ENCODE measurements around the gene ATP1A4.

Gene ATP1A4

GRCh38 chr1:160105155-160105554 lies 46.2 kb upstream of the ATP1A4 start (continued):
- TF ChIP-seq, protein P1, sequence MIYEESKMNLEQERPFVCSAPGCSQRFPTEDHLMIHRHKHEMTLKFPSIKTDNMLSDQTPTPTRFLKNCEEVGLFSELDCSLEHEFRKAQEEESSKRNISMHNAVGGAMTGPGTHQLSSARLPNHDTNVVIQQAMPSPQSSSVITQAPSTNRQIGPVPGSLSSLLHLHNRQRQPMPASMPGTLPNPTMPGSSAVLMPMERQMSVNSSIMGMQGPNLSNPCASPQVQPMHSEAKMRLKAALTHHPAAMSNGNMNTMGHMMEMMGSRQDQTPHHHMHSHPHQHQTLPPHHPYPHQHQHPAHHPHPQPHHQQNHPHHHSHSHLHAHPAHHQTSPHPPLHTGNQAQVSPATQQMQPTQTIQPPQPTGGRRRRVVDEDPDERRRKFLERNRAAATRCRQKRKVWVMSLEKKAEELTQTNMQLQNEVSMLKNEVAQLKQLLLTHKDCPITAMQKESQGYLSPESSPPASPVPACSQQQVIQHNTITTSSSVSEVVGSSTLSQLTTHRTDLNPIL (CRISPR knock-in tag; IDR thresholded peaks at IDR 0.05; ENCODE audit: low read depth) = no peak
- TF ChIP-seq CSDC2 (CRISPR knock-in tag; IDR thresholded peaks at IDR 0.05) = no peak

- no peak for ATAC-seq
These were observed 43.9 kb upstream of the ATP1A4 start for GRCh38 chr1:160107512-160107911.

GRCh38 chr1:160108888-160109662 lies 42.3 kb upstream of the ATP1A4 start:
- peak; percentile 64 for ATAC-seq
- TF ChIP-seq, protein P2, sequence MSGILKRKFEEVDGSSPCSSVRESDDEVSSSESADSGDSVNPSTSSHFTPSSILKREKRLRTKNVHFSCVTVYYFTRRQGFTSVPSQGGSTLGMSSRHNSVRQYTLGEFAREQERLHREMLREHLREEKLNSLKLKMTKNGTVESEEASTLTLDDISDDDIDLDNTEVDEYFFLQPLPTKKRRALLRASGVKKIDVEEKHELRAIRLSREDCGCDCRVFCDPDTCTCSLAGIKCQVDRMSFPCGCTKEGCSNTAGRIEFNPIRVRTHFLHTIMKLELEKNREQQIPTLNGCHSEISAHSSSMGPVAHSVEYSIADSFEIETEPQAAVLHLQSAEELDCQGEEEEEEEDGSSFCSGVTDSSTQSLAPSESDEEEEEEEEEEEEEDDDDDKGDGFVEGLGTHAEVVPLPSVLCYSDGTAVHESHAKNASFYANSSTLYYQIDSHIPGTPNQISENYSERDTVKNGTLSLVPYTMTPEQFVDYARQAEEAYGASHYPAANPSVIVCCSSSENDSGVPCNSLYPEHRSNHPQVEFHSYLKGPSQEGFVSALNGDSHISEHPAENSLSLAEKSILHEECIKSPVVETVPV (CRISPR knock-in tag; IDR thresholded peaks at IDR 0.05) = no peak
- TF ChIP-seq BACH2 (CRISPR knock-in tag; IDR thresholded peaks at IDR 0.05; ENCODE audit: borderline replicate concordance) (no peak), SNAI2 (CRISPR knock-in tag; IDR thresholded peaks at IDR 0.05) (no peak), OSR1 (CRISPR knock-in tag; IDR thresholded peaks at IDR 0.05) (no peak), PPARA (CRISPR knock-in tag; IDR thresholded peaks at IDR 0.05; ENCODE audit: borderline replicate concordance) (no peak), ZFP30 (CRISPR knock-in tag; IDR thresholded peaks at IDR 0.05) (no peak), ZFP3 (CRISPR knock-in tag; IDR thresholded peaks at IDR 0.05) (no peak), ZNF70 (CRISPR knock-in tag; IDR thresholded peaks at IDR 0.05) (no peak), POU6F1 (CRISPR knock-in tag; IDR thresholded peaks at IDR 0.05; ENCODE audit: borderline replicate concordance, low read depth) (no peak), ARNTL (CRISPR knock-in tag; IDR thresholded peaks at IDR 0.05; ENCODE audit: borderline replicate concordance, low read depth) (no peak), CSDC2 (CRISPR knock-in tag; IDR thresholded peaks at IDR 0.05) (no peak), RARB (CRISPR knock-in tag; IDR thresholded peaks at IDR 0.05) (no peak), ISL1 (CRISPR knock-in tag; IDR thresholded peaks at IDR 0.05) (no peak)
- TF ChIP-seq, protein P3, sequence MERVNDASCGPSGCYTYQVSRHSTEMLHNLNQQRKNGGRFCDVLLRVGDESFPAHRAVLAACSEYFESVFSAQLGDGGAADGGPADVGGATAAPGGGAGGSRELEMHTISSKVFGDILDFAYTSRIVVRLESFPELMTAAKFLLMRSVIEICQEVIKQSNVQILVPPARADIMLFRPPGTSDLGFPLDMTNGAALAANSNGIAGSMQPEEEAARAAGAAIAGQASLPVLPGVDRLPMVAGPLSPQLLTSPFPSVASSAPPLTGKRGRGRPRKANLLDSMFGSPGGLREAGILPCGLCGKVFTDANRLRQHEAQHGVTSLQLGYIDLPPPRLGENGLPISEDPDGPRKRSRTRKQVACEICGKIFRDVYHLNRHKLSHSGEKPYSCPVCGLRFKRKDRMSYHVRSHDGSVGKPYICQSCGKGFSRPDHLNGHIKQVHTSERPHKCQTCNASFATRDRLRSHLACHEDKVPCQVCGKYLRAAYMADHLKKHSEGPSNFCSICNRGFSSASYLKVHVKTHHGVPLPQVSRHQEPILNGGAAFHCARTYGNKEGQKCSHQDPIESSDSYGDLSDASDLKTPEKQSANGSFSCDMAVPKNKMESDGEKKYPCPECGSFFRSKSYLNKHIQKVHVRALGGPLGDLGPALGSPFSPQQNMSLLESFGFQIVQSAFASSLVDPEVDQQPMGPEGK (CRISPR knock-in tag; IDR thresholded peaks at IDR 0.05; ENCODE audit: borderline replicate concordance) = no peak

More at GRCh38 chr1:160107512-160107911, 43.9 kb upstream of the ATP1A4 start:
- TF ChIP-seq GLIS3 (CRISPR knock-in tag; IDR thresholded peaks at IDR 0.05) = no peak
- TF ChIP-seq SNAI2 (CRISPR knock-in tag; IDR thresholded peaks at IDR 0.05) = no peak
- TF ChIP-seq TOX (CRISPR knock-in tag; IDR thresholded peaks at IDR 0.05; ENCODE audit: borderline replicate concordance) = no peak
- no peak for TF ChIP-seq ZFP30 (CRISPR knock-in tag; IDR thresholded peaks at IDR 0.05)
- TF ChIP-seq ESRRG (CRISPR knock-in tag; IDR thresholded peaks at IDR 0.05) = no peak
- TF ChIP-seq, protein P2 (CRISPR knock-in tag; IDR thresholded peaks at IDR 0.05) = no peak
- TF ChIP-seq, protein P3 (CRISPR knock-in tag; IDR thresholded peaks at IDR 0.05; ENCODE audit: borderline replicate concordance) = no peak
- TF ChIP-seq CSDC2 (CRISPR knock-in tag; IDR thresholded peaks at IDR 0.05) = no peak
- TF ChIP-seq ZNF8 (CRISPR knock-in tag; IDR thresholded peaks at IDR 0.05) = no peak
- TF ChIP-seq ZFP3 (CRISPR knock-in tag; IDR thresholded peaks at IDR 0.05) = no peak
- TF ChIP-seq OSR1 (CRISPR knock-in tag; IDR thresholded peaks at IDR 0.05) = no peak
- TF ChIP-seq TCF4 (CRISPR knock-in tag; IDR thresholded peaks at IDR 0.05; ENCODE audit: borderline replicate concordance) = no peak
- no peak for TF ChIP-seq TSHZ2 (CRISPR knock-in tag; IDR thresholded peaks at IDR 0.05)

Data from SK-N-SH treated with all-trans-retinoic acid at 6 μM for 48 hours (cell line).